Heart left ventricle (tissue), 16 donors: ENCODE measurements around the gene ZNF106. TPM values are rescaled to one million over a fixed set of nuclear protein-coding genes. Genes with fewer than 3 reads are reported as not detected.
A peak's percentile ranks its signal among the peaks of the same experiment; 100 is the strongest.

Experiments
- ATAC-seq, 4 donors: fragments of 200-7000 bp; cut with Tn5 transposase; one replicate each; pipeline ENCODE4 v1.9.1; 2020 to 2022; ENCODE audit warnings: moderate library complexity in 4 of 4, mild to moderate bottlenecking in 3 of 4, moderate number of reproducible peaks in 1 of 4
- DNase-seq, 5 donors: peaks; one replicate each; pipeline ENCODE4 v3.0.0-alpha.2; 2020
- H3K27ac ChIP-seq, 12 donors: fragments of 200-600 bp; sonication (generic) in 4 of 12; one replicate each; pipeline versions ENCODE4 v1.5.0 to v1.8.0; 2016 to 2022; ENCODE audit warnings: mild to moderate bottlenecking in 2 of 12
- H3K27me3 ChIP-seq, 9 donors: fragments of 200-600 bp; sonication (generic) in 2 of 9; one replicate each; pipeline versions ENCODE4 v1.5.1 to v1.8.0; 2016 to 2022; ENCODE audit warnings: mild to moderate bottlenecking in 3 of 9
- H3K36me3 ChIP-seq, 9 donors: fragments of 200-600 bp; sonication (generic) in 2 of 9; one replicate each; pipeline versions ENCODE4 v1.5.0 to v1.8.0; 2018 to 2022; ENCODE audit warnings: mild to moderate bottlenecking in 2 of 9
- H3K4me1 ChIP-seq, 12 donors: fragments of 200-600 bp; sonication (generic) in 4 of 12; one replicate each; pipeline versions ENCODE4 v1.5.0 to v1.8.0; 2016 to 2022; ENCODE audit warnings: mild to moderate bottlenecking in 3 of 12
- H3K4me3 ChIP-seq, 12 donors: fragments of 200-600 bp; sonication (generic) in 4 of 12; one replicate each; pipeline versions ENCODE4 v1.5.0 to v1.8.0; 2017 to 2022; ENCODE audit warnings: mild to moderate bottlenecking in 9 of 12, moderate library complexity in 4 of 12
- H3K9me3 ChIP-seq, 12 donors: fragments of 200-600 bp; sonication (generic) in 4 of 12; one replicate each; pipeline versions ENCODE4 v1.5.0 to v1.8.0; 2016 to 2022; ENCODE audit warnings: mild to moderate bottlenecking in 1 of 12
- POLR2A ChIP-seq, 2 donors: fragments of 450-650 bp; IDR thresholded peaks; one replicate each; pipeline ENCODE4 v1.6.1; 2017; ENCODE audit warnings: antibody characterized with exemption in 2 of 2, mild to moderate bottlenecking in 2 of 2, moderate library complexity in 2 of 2
- WGBS, 4 donors: extraction: QIAGEN DNeasy Blood & Tissue Kit in 2 of 4; methylation state at CpG; one replicate each; pipeline versions ENCODE4 v1.1.5 to v1.1.7; 2013 to 2018; 5-methylcytosine and 5-hydroxymethylcytosine counted together
- intact Hi-C, 10 donors: fragments of 100-400 bp; cut with DNase I; formaldehyde crosslinking; loops; one replicate each; pipeline versions ENCODE4 v1.11.1 to v1.14.2; 2022
- polyA plus RNA-seq, 2 donors: library from polyadenylated mRNA; stranded (reverse); fragments of 200-250 nt; gene quantifications; one replicate each; pipeline ENCODE4 v1.2.3, GENCODE V29; 2013
- total RNA-seq, 9 donors: library from RNA; depleted of rRNA in 2 of 9; stranded (reverse); fragments of >200 nt in 2 of 9; fragmentation: NEBNext Ultra II Directional in 3 of 9; extraction: Animal tissue kit (Norgen Biotek cat#: 25700) in 3 of 9; gene quantifications; one replicate each; pipeline versions ENCODE4 v1.1.0 to v1.2.4, GENCODE V29; 2016 to 2023
- TF ChIP-seq, protein P1 (sequence below), 12 donors: fragments of 200-600 bp; sonication (generic) in 4 of 12; IDR thresholded peaks; one replicate each; pipeline versions ENCODE4 v1.5.0 to v1.8.0; 2018 to 2022; ENCODE audit warnings: antibody characterized with exemption in 12 of 12, mild to moderate bottlenecking in 5 of 12
- donor health status: ischemic (EF 13 %, LVEDD 7.1; RV severe dilation, severe dysfunction).
- donor health status: healthy with polysubstance abuse.
- donor health status: DM: no; HTN: yes; CAD: no.
- donor health status: DM: no; HTN: no; CAD: no.
- donor health status: ischemic (EF 25% LVEDD 6.9; RV normal size, moderate dysfunction).
- donor health status: ischemic (EF 25% LVEDD 5.7; RV mildly dilated, moderate dysfunction).
- donor health status: healthy.
- donor health status: DM: yes; HTN: yes; CAD: no.
- donor health status: ischemic (EF 35%, LVEDD 5.7; RV mildly dilated, moderate dysfunction).
- donor health status: nonischemic (EF 11% LVEDD 7.7; RV severe dilation, severe dysfunction).
- donor health status: DM: yes; HTN: yes; CAD: no.
- donor health status: PGD.
- donor health status: ischemic (EF 29% LVEDD 5.4; RV normal size, mild dysfunction).
- donor health status: nonischemic (EF 23%, LVEDD 6.1; RV moderate dilation, normal function).

ZNF106 gene
- total and polyA plus RNA-seq, 11 donors, result 135 to 999 (median 705) TPM

DNA sequence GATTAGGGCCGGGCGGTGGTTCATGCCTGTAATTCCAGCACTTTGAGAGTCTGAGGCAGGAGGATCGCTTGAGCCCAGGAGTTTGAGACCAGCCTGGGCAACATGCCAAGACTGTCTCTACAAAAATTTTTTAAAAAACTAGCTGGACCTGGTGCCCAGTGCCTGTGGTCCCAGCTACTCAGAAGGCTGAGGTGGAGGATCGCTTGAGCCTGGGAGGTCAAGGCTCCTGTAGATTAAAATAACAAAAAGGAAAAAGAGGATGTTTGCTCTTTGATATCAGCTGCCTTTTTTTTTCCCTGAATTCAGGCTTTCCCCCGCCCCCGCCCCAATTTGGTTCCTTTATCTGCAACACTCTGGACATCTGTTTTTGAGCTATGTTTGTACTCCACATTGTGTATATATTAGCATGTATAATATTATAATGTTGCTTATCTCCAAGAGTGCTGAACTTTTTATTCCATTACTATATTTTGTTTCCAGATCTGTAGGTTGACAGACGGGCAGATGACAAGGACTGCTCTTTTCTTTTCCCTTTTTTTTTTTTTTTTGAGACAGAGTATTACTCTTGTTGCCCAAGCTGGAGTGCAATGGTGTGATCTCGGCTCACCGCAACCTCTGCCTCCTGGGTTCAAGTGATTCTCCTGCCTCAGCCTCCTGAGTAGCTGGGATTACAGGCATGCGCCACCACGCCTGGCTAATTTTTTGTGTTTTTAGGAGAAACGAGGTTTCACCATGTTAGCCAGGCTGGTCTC is 9.1 kb upstream of the ZNF106 start:
- intact Hi-C loops, result loop anchor here in 2 of 10 donors (5.0 to 10.0 kb wide), 2 partner anchors 47 to 225 kb away; partner anchors contain the start of genes HAUS2 (in 2 of the 2), LRRC57 (in 2 of the 2), GANC (in 1 of the 2) and TMEM87A (in 1 of the 2)
- TF ChIP-seq POLR2A (IDR thresholded peaks at IDR 0.05), result no peak
- DNase-seq (no peak), ATAC-seq (no peak)
- H3K4me1 ChIP-seq, result peaks cover 0 to 93% (median 30%) of the 10 kb centered on the region in 12 donors
- 61 to 69% (median 67%) methylated on average over 12 of the region's 12 CpGs for WGBS, 4 donors
- peak overlapping the region; percentile 6 to 72 (median 48) for H3K27ac ChIP-seq
- no peaks in the 10 kb centered on the region for H3K36me3 ChIP-seq
- peak overlapping the region in 1 of 12 donors; percentile 12 for H3K4me3 ChIP-seq
- H3K9me3 ChIP-seq, result no peaks in the 10 kb centered on the region
- H3K27me3 ChIP-seq, result no peaks in the 10 kb centered on the region

DNA sequence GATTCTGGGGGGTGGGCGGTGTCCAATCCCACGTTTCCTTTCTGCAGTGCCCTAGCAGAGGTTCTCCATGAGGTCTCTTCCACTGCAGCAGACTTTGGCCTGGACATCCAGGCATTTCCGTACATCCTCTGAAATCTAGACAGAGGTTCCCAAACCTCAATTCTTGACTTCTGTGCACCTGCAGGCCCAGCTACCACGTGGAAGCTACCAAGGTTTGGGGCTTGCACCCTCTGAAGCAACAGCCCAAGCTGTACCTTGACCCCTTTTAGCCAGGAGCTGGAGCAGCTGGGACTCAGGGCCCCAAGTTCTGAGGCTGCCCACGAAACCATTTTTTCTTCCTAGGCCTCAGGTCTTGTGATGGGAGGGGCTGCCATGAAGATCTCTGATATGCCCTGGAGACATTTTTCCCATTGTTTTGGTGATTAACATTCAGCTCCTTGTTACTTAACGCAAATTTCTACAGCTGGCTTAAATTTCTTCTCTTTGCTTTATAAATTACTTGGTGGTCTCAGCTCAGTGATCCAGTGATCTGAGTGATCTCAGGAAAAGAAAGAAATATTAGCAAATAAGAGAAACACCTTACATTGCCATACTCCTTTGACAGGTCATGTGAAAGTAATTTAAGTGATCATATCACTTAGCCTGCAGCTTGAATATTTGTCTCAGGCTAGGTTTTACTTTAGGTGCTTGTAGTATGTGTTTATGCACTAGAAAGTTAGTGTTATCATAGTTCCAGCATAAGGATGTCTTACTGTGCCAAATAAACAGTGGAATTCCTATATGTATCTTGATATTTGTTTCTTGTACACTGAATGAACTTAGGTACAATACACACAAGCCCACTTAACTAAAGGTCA is 7.5 kb upstream of the ZNF106 start:
- no peak for DNase-seq
- Histone ChIP-seq H3K4me1 (peaks cover 0 to 93% (median 41%) of the 10 kb centered on the region in 12 donors), H3K9me3 (no peaks in the 10 kb centered on the region), H3K4me3 (no peak overlapping the region), H3K27ac (peak overlapping the region in 7 of 12 donors; percentile 12 to 72 (median 29)), H3K27me3 (no peaks in the 10 kb centered on the region), H3K36me3 (no peaks in the 10 kb centered on the region)
- no peak for ATAC-seq
- intact Hi-C loops, result loop anchor here in 2 of 10 donors (5.0 to 10.0 kb wide), 2 partner anchors 49 to 224 kb away; partner anchors contain the start of genes HAUS2 (in 2 of the 2), LRRC57 (in 2 of the 2), GANC (in 1 of the 2) and TMEM87A (in 1 of the 2)
- no peak for TF ChIP-seq POLR2A (IDR thresholded peaks at IDR 0.05)
- TF ChIP-seq, protein P1, sequence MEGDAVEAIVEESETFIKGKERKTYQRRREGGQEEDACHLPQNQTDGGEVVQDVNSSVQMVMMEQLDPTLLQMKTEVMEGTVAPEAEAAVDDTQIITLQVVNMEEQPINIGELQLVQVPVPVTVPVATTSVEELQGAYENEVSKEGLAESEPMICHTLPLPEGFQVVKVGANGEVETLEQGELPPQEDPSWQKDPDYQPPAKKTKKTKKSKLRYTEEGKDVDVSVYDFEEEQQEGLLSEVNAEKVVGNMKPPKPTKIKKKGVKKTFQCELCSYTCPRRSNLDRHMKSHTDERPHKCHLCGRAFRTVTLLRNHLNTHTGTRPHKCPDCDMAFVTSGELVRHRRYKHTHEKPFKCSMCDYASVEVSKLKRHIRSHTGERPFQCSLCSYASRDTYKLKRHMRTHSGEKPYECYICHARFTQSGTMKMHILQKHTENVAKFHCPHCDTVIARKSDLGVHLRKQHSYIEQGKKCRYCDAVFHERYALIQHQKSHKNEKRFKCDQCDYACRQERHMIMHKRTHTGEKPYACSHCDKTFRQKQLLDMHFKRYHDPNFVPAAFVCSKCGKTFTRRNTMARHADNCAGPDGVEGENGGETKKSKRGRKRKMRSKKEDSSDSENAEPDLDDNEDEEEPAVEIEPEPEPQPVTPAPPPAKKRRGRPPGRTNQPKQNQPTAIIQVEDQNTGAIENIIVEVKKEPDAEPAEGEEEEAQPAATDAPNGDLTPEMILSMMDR (IDR thresholded peaks at IDR 0.05), result no peak
- 61 to 72% (median 67%) methylated on average over 6 of the region's 6 CpGs for WGBS, 4 donors

DNA sequence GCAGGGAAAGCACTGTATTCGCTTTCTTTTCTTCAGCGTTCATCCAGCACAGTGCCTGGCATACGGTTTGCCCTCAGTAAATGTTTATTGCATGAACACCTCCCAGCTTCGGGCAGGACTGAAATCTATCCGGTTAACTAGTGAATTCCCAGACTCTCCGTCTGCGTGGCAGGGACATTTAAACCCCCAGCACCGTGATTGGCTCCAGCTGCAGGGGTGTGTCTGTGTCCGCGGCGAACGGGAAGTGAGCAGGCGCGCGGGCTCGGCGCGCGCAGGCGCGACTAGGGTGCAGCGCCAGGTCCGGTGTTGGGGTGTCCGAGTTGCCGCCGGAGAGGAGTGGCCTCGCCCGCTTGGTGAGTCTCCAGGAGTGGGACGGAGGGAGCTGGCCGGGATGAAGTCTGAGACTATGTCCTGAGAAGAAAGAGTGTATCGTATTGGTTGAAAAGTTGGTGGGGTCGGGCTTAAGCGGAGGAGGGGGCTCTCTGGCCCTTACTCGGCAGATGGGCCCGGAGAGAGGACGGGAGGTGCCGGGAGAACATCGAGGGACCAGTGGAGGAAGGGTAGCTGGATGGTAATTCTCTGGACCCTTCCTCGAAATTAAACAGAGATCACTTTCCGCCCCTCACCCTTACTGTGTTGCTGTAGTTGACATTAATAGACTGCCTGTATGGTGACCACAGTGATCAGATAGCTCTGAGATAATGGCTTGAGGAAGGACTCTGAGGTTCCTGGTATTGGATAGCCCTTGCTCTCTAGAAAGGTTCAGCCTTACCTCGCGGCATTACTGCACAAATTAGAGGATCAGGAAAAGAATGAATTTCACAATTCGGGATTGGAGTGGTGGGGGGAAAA is 4.6 kb upstream of the ZNF106 start, which contains the start of gene SNAP23:
TSS of gene SNAP23 (plus strand) at position 274 of the 852 bp plus-strand sequence. CDS start 16,213 bp downstream, outside the sequence.
- intact Hi-C loops, result loop anchor here in 2 of 10 donors (5.0 to 10.0 kb wide), 2 partner anchors 52 to 221 kb away; partner anchors contain the start of genes HAUS2 (in 2 of the 2), LRRC57 (in 2 of the 2), GANC (in 1 of the 2) and TMEM87A (in 1 of the 2)
- H3K4me1 ChIP-seq, result peaks cover 0 to 87% (median 41%) of the 10 kb centered on the region in 12 donors
- TF ChIP-seq POLR2A (IDR thresholded peaks at IDR 0.05), result peak; percentile 17 to 89
- TF ChIP-seq, protein P1 (IDR thresholded peaks at IDR 0.05), result no peak

More for the DNA sequence above, 4.6 kb upstream of the ZNF106 start, which contains the start of gene SNAP23:
- Histone ChIP-seq H3K27me3 (no peaks in the 10 kb centered on the region), H3K4me3 (peak within 1 kb of the TSS; percentile 43 to 87 (median 74)), H3K27ac (peak within 1 kb of the TSS; percentile 82 to 97 (median 93)), H3K36me3 (no peaks in the 10 kb centered on the region), H3K9me3 (no peaks in the 10 kb centered on the region)
- 0% methylated on average over 43 of the region's 43 CpGs for WGBS, 4 donors
- ATAC-seq (peak; percentile 91 to 97 (median 96)), DNase-seq (peak; percentile 93 to 96 (median 95))
